HG03460 (cell line): Measurements from ENCODE around the gene BEGAIN.
"Not testable (repeated sequence)": the region's sequence is repeated elsewhere in the genome, so short reads cannot be mapped to it uniquely, and the experiment has no call there.

Experiments
- ATAC-seq: cut with Tn5 transposase; IDR thresholded peaks from one replicate; pipeline ENCODE4 v1.9.1; 2021; ENCODE audit not compliant: unreplicated experiment

BEGAIN gene

GRCh38 chr14:100526632-100527031 is 60.6 kb downstream of the BEGAIN start:
- ATAC-seq, result no peak

GRCh38 chr14:100526057-100526456 is 61.2 kb downstream of the BEGAIN start:
- no peak for ATAC-seq

- no peak for ATAC-seq
Observed at GRCh38 chr14:100525615-100526014, 61.6 kb downstream of the BEGAIN start.

- no peak for ATAC-seq
Observed at GRCh38 chr14:100524933-100525243, 62.3 kb downstream of the BEGAIN start.

- ATAC-seq, result no peak
Observed at GRCh38 chr14:100524233-100524932, 62.8 kb downstream of the BEGAIN start.

- ATAC-seq, result no peak
Observed at GRCh38 chr14:100523843-100524169, 63.4 kb downstream of the BEGAIN start.

GRCh38 chr14:100523131-100523842 is 63.9 kb downstream of the BEGAIN start:
- no peak for ATAC-seq

GRCh38 chr14:100522616-100523099 is 64.6 kb downstream of the BEGAIN start:
- no peak for ATAC-seq

- ATAC-seq, result not testable (repeated sequence)
Observed at GRCh38 chr14:100506053-100506452, 81.2 kb downstream of the BEGAIN start.

- no peak for ATAC-seq
Observed at GRCh38 chr14:100504372-100505078, 82.7 kb downstream of the BEGAIN start.

GRCh38 chr14:100503251-100503650 is 84.0 kb downstream of the BEGAIN start:
- no peak for ATAC-seq

GRCh38 chr14:100502622-100503220 is 84.5 kb downstream of the BEGAIN start:
- no peak for ATAC-seq

- no peak for ATAC-seq
Observed at GRCh38 chr14:100500128-100500527, 87.1 kb downstream of the BEGAIN start.

GRCh38 chr14:100498068-100498467 is 89.1 kb downstream of the BEGAIN start:
- no peak for ATAC-seq

- ATAC-seq, result no peak
Observed at GRCh38 chr14:100495917-100496316, 91.3 kb downstream of the BEGAIN start.

GRCh38 chr14:100494645-100495044 is 92.6 kb downstream of the BEGAIN start:
- ATAC-seq, result no peak

- ATAC-seq, result no peak
Observed at GRCh38 chr14:100490252-100490651, 97.0 kb downstream of the BEGAIN start.

GRCh38 chr14:100488057-100488456 is 99.2 kb downstream of the BEGAIN start:
- ATAC-seq, result no peak

- no peak for ATAC-seq
Observed at GRCh38 chr14:100487304-100487703, 99.9 kb downstream of the BEGAIN start.
